Measurements from ENCODE around the gene RIT2. TPM values are rescaled to one million over a fixed set of nuclear protein-coding genes. Genes with fewer than 3 reads are reported as not detected.

Gene RIT2
- total and polyA plus RNA-seq, 7 donors = not detected

GRCh38 chr18:42901161-42901560 is 214.3 kb downstream of the RIT2 start:
- Histone ChIP-seq H3K27me3 (ENCODE audit: insufficient read depth in 3 of 3, low read length in 2 of 3) (no peaks in the 10 kb centered on the region), H3K36me3 (ENCODE audit: insufficient read depth in 1 of 2, low read depth in 1 of 2) (no peaks in the 10 kb centered on the region), H3K4me3 (no peak overlapping the region), H3K27ac (no peak overlapping the region), H3K4me1 (no peaks in the 10 kb centered on the region), H3K9me3 (no peaks in the 10 kb centered on the region)
- ATAC-seq (no peak), DNase-seq (no peak)
- 84 to 94% (median 93%) methylated on average over 1 of the region's 1 CpG for WGBS, 3 donors
- no peak for TF ChIP-seq CTCF (IDR thresholded peaks at IDR 0.05)
- intact Hi-C loops (cut with DNase I) = no loop called here

GRCh38 chr18:42893977-42894376 is 221.5 kb downstream of the RIT2 start:
- no peaks in the 10 kb centered on the region for H3K4me1 ChIP-seq
- TF ChIP-seq CTCF (IDR thresholded peaks at IDR 0.05) = no peak
- H3K27ac ChIP-seq = no peak overlapping the region
- intact Hi-C loops (cut with DNase I) = loop anchor here in 1 of 2 donors (10.0 kb wide), 1 partner anchor 59 kb away; no protein-coding TSS in a partner anchor
- no peak overlapping the region for H3K4me3 ChIP-seq
- ATAC-seq = no peak
- no peak for DNase-seq
- H3K27me3 ChIP-seq (ENCODE audit: insufficient read depth in 3 of 3, low read length in 2 of 3) = no peaks in the 10 kb centered on the region
- 68 to 74% (median 73%) methylated on average over 2 of the region's 2 CpGs for WGBS, 3 donors
- H3K9me3 ChIP-seq = no peaks in the 10 kb centered on the region
- H3K36me3 ChIP-seq (ENCODE audit: insufficient read depth in 1 of 2, low read depth in 1 of 2) = no peaks in the 10 kb centered on the region

GRCh38 chr18:42892181-42892580 is 223.3 kb downstream of the RIT2 start:
- no peak overlapping the region for H3K27ac ChIP-seq
- no peaks in the 10 kb centered on the region for H3K27me3 ChIP-seq (ENCODE audit: insufficient read depth in 3 of 3, low read length in 2 of 3)
- no peaks in the 10 kb centered on the region for H3K9me3 ChIP-seq
- no peak for DNase-seq
- WGBS, 3 donors = 32 to 84% (median 41%) methylated on average over 1 of the region's 1 CpG
- H3K4me3 ChIP-seq = no peak overlapping the region
- no peak for TF ChIP-seq CTCF (IDR thresholded peaks at IDR 0.05)
- no peaks in the 10 kb centered on the region for H3K36me3 ChIP-seq (ENCODE audit: insufficient read depth in 1 of 2, low read depth in 1 of 2)
- ATAC-seq = no peak
- intact Hi-C loops (cut with DNase I) = loop anchor here in 1 of 2 donors (10.0 kb wide), 1 partner anchor 57 kb away; no protein-coding TSS in a partner anchor
- H3K4me1 ChIP-seq = no peaks in the 10 kb centered on the region

GRCh38 chr18:42891705-42892104 is 223.8 kb downstream of the RIT2 start:
- intact Hi-C loops (cut with DNase I) = loop anchor here in 1 of 2 donors (10.0 kb wide), 1 partner anchor 57 kb away; no protein-coding TSS in a partner anchor
- H3K9me3 ChIP-seq = no peaks in the 10 kb centered on the region
- no peaks in the 10 kb centered on the region for H3K4me1 ChIP-seq
- H3K27me3 ChIP-seq (ENCODE audit: insufficient read depth in 3 of 3, low read length in 2 of 3) = no peaks in the 10 kb centered on the region
- ATAC-seq (no peak), DNase-seq (no peak)
- 67 to 84% (median 70%) methylated on average over 3 of the region's 3 CpGs for WGBS, 3 donors
- no peaks in the 10 kb centered on the region for H3K36me3 ChIP-seq (ENCODE audit: insufficient read depth in 1 of 2, low read depth in 1 of 2)
- TF ChIP-seq CTCF (IDR thresholded peaks at IDR 0.05) = no peak
- no peak overlapping the region for H3K4me3 ChIP-seq
- H3K27ac ChIP-seq = no peak overlapping the region

GRCh38 chr18:42883169-42883568 is 232.3 kb downstream of the RIT2 start:
- H3K4me1 ChIP-seq = no peaks in the 10 kb centered on the region
- no peak for TF ChIP-seq CTCF (IDR thresholded peaks at IDR 0.05)
- 70 to 75% (median 70%) methylated on average over 3 of the region's 3 CpGs for WGBS, 3 donors
- H3K27me3 ChIP-seq (ENCODE audit: insufficient read depth in 3 of 3, low read length in 2 of 3) = no peaks in the 10 kb centered on the region
- H3K27ac ChIP-seq = no peak overlapping the region
- ATAC-seq = no peak
- H3K36me3 ChIP-seq (ENCODE audit: insufficient read depth in 1 of 2, low read depth in 1 of 2) = no peaks in the 10 kb centered on the region
- intact Hi-C loops (cut with DNase I) = no loop called here
- H3K9me3 ChIP-seq = no peaks in the 10 kb centered on the region
- DNase-seq = no peak
- H3K4me3 ChIP-seq = no peak overlapping the region

Data from psoas muscle (tissue), 8 donors.